SU-DHL-6 (cell line): Measurements from ENCODE around the gene ERGIC3.

Source experiments
- H2AFZ ChIP-seq: fragments of 200-600 bp; sonication (generic); 2 replicates; pipeline ENCODE4 v1.6.1; 2014; ENCODE audit warnings: low read depth, mild to moderate bottlenecking, moderate library complexity, mixed read lengths, antibody characterized with exemption, low read length; ENCODE audit not compliant: severe bottlenecking
- H3F3A ChIP-seq: fragments of 200-600 bp; shearing (Covaris generic); 2 replicates; pipeline ENCODE4 v1.6.0; 2016; ENCODE audit warnings: antibody characterized with exemption, mild to moderate bottlenecking; ENCODE audit not compliant: insufficient read depth
- H3K27ac ChIP-seq: fragments of 200-600 bp; sonication (generic); 2 replicates; pipeline ENCODE4 v1.5.1; 2016; ENCODE audit warnings: low read depth, mild to moderate bottlenecking, low read length, moderate library complexity, mixed read lengths
- H3K27me3 ChIP-seq: fragments of 200-600 bp; sonication (generic), shearing (Covaris generic); 2 replicates; pipeline ENCODE4 v1.6.0; 2014; ENCODE audit warnings: mild to moderate bottlenecking, low read length
- H3K36me3 ChIP-seq: fragments of 200-600 bp; sonication (generic); 2 replicates; pipeline ENCODE4 v1.6.1; 2014; ENCODE audit warnings: mild to moderate bottlenecking, low read length, mixed read lengths
- H3K4me2 ChIP-seq: fragments of 300-600, 200-600 bp; shearing (Covaris generic), sonication (generic); 2 replicates; pipeline ENCODE4 v1.6.0; 2014; ENCODE audit warnings: low read length, low read depth, mild to moderate bottlenecking; ENCODE audit not compliant: poor library complexity, severe bottlenecking
- H3K4me3 ChIP-seq: fragments of 200-600 bp; sonication (generic); 2 replicates; pipeline ENCODE4 v1.5.1; 2014; ENCODE audit warnings: antibody characterized with exemption, low read length, mild to moderate bottlenecking, mixed read lengths; ENCODE audit not compliant: insufficient read depth, poor library complexity, severe bottlenecking
- H3K79me2 ChIP-seq: fragments of 200-600 bp; sonication (generic); 2 replicates; pipeline ENCODE4 v1.6.1; 2014; ENCODE audit warnings: mild to moderate bottlenecking, low read length, moderate library complexity; ENCODE audit not compliant: insufficient read depth
- H3K9ac ChIP-seq: fragments of 200-600 bp; sonication (generic); 2 replicates; pipeline ENCODE4 v1.7.0; 2014; ENCODE audit warnings: mild to moderate bottlenecking, low read length
- H3K9me2 ChIP-seq: fragments of 200-600 bp; sonication (generic); replicated peaks from 2 replicates; pipeline ENCODE4 v1.6.1; 2014; ENCODE audit warnings: low read length; ENCODE audit not compliant: insufficient read depth
- H3K9me3 ChIP-seq: fragments of 200-600 bp; sonication (generic); 2 replicates; pipeline ENCODE4 v1.6.1; 2014; ENCODE audit warnings: low read length, mixed read lengths; ENCODE audit not compliant: insufficient read depth
- H4K20me1 ChIP-seq: fragments of 200-600 bp; sonication (generic); 2 replicates; pipeline ENCODE4 v1.6.1; 2014; ENCODE audit warnings: low read depth, mild to moderate bottlenecking, antibody characterized with exemption, low read length, moderate library complexity, mixed read lengths
- CTCF ChIP-seq: fragments of 200-600 bp; sonication (generic); IDR thresholded peaks from one replicate; pipeline ENCODE4 v1.5.1; 2017; ENCODE audit warnings: antibody characterized with exemption, mild to moderate bottlenecking, low read length, moderate library complexity; ENCODE audit not compliant: insufficient read depth, poor library complexity, severe bottlenecking
- EZH2phosphoT487 ChIP-seq: fragments of 200-600 bp; sonication (generic), shearing (Covaris generic); conservative IDR thresholded peaks from 2 replicates; pipeline ENCODE4 v1.6.1; 2018; ENCODE audit warnings: mild to moderate bottlenecking, antibody characterized with exemption, low read length, moderate library complexity, mixed read lengths

The ERGIC3 gene

DNA sequence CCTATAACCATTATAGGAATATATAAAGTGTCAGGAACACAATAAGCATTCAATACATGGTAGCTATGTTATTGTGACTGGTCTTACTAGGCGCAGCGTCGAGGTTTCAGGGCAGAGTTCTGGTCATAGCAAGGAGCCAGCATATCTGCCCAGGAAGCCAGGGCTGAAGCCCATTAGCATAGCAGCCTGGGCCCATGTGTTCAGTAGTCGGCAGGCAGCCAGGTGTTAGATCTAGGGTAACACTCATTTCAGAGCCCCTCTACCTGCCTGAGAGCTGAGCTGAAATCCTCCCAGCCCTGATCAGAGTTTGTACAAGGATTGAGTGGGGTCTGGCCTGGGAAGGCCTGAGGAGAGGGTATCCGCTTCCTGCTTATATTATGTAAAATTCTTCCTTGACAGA, 44.6 kb upstream of the ERGIC3 start:
- Histone ChIP-seq H3K4me3 (no peak overlapping the region), H3K79me2 (peaks cover 2% of the 10 kb centered on the region; the same call in 1 of the 2 replicates), H3K36me3 (peaks cover 2% of the 10 kb centered on the region; the same call in 1 of the 2 replicates), H3K9me2 (no peaks in the 10 kb centered on the region), H2AFZ (no peak overlapping the region), H3K9ac (no peak overlapping the region), H4K20me1 (no peaks in the 10 kb centered on the region), H3K27me3 (no peaks in the 10 kb centered on the region), H3K27ac (no peak overlapping the region), H3K4me2 (no peak overlapping the region), H3F3A (0 out of 2 replicates have a peak, but pooled peaks cover 6% of the 10 kb centered on the region), H3K9me3 (no peaks in the 10 kb centered on the region)
- TF ChIP-seq CTCF (no peak), EZH2phosphoT487 (no peak)

- 0 out of 2 replicates have a peak, but pooled peaks cover 6% of the 10 kb centered on the region for H3F3A ChIP-seq
- H3K9ac ChIP-seq: no peak overlapping the region
Observed at GRCh38 chr20:35497780-35498189, 44.1 kb upstream of the ERGIC3 start.

GRCh38 chr20:35499271-35499670, 42.6 kb upstream of the ERGIC3 start:
- H3K9ac ChIP-seq: no peak overlapping the region
- no peaks in the 10 kb centered on the region for H3K9me2 ChIP-seq
- H3K27ac ChIP-seq: no peak overlapping the region
- H3K9me3 ChIP-seq: no peaks in the 10 kb centered on the region
- no peak overlapping the region for H2AFZ ChIP-seq
- H3K4me2 ChIP-seq: no peak overlapping the region
- no peaks in the 10 kb centered on the region for H3K27me3 ChIP-seq
- H3K36me3 ChIP-seq: peaks cover 2% of the 10 kb centered on the region; the same call in 1 of the 2 replicates
- H4K20me1 ChIP-seq: no peaks in the 10 kb centered on the region
- H3K79me2 ChIP-seq: no peaks in the 10 kb centered on the region
- 0 out of 2 replicates have a peak, but pooled peaks cover 6% of the 10 kb centered on the region for H3F3A ChIP-seq
- no peak overlapping the region for H3K4me3 ChIP-seq
- no peak for TF ChIP-seq CTCF
- no peak for TF ChIP-seq EZH2phosphoT487

More at GRCh38 chr20:35497780-35498189, 44.1 kb upstream of the ERGIC3 start:
- no peak overlapping the region for H3K4me3 ChIP-seq
- no peaks in the 10 kb centered on the region for H3K27me3 ChIP-seq
- H3K36me3 ChIP-seq: peaks cover 2% of the 10 kb centered on the region; the same call in 1 of the 2 replicates
- no peak overlapping the region for H3K27ac ChIP-seq
- no peaks in the 10 kb centered on the region for H3K9me2 ChIP-seq
- no peaks in the 10 kb centered on the region; the same call in 1 of the 2 replicates for H3K79me2 ChIP-seq
- H3K9me3 ChIP-seq: no peaks in the 10 kb centered on the region
- no peak overlapping the region for H2AFZ ChIP-seq
- H3K4me2 ChIP-seq: no peak overlapping the region
- no peak for TF ChIP-seq EZH2phosphoT487
- no peak for TF ChIP-seq CTCF
- no peaks in the 10 kb centered on the region for H4K20me1 ChIP-seq
